SHP77 (cell line): ENCODE measurements around the gene L3MBTL4.

Source experiments
- DNase-seq, 2 experiments: peaks; one replicate each; lab custom pipeline; 2025; lab: John Stamatoyannopoulos, UW

The L3MBTL4 gene

DNA sequence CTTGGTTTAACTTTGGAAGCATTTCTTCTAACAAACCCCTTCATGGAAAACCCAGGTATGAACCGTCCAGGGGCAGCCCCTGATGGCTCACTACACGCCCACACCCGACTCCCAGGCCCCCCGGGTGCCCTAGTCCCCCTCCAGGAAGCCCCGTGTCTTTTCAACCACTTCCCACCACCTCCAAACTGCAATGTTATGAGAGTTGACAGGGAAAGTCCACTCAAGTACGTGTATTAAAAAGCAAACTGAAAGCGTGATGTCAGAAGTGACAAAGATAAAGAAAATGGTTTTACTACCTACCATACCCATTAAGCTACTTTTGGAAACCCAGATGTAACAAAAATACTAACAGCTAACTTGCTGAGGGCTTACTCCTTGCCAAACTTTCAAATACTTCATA lies 51.5 kb downstream of the L3MBTL4 start:
- no peak for DNase-seq

DNA sequence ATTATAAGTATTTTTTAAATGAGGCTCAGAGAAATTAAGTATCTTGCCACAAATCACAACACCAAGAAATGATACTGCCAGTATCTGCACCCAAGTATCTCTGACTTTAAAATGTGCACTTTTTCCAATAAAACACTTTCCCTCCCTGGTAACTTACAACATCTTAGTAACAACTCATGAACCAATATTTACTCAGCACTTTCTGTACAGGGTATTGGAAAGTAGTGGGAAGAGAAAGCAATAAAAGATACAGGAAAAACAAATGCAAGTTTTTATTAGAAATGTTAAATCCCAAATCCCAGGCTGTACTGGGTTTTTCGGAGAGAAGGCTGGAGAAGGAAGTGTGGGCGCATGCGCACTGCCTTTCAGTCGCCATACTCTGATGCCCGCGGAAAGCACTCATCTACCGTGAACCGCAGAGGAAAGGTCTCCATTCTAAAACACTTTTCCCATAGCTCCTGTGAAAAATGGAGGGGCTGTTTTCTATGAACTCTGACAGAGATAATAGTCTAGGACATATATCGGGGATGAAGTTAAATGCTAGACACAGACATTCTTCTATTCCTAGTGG lies 52.1 kb downstream of the L3MBTL4 start:
- no peak for DNase-seq

DNA sequence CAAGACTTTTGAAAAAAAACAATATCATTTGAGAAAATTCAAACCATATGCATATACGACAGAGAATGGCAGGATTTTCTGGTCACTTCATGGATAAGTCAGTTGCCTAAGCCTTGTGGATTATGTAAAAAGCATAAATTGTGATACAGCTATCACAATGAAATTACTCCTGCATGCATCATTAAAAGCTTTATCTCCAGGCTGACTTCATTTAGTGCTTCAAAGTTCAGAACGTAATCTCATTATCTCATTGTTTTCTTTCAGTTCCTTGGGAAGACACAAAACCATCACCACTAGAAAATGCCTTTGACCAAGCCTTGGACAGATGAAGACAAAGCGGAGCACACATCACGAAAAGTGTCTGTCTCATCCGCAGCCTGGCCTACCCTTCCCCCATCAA lies 57.0 kb downstream of the L3MBTL4 start:
- DNase-seq = no peak

DNA sequence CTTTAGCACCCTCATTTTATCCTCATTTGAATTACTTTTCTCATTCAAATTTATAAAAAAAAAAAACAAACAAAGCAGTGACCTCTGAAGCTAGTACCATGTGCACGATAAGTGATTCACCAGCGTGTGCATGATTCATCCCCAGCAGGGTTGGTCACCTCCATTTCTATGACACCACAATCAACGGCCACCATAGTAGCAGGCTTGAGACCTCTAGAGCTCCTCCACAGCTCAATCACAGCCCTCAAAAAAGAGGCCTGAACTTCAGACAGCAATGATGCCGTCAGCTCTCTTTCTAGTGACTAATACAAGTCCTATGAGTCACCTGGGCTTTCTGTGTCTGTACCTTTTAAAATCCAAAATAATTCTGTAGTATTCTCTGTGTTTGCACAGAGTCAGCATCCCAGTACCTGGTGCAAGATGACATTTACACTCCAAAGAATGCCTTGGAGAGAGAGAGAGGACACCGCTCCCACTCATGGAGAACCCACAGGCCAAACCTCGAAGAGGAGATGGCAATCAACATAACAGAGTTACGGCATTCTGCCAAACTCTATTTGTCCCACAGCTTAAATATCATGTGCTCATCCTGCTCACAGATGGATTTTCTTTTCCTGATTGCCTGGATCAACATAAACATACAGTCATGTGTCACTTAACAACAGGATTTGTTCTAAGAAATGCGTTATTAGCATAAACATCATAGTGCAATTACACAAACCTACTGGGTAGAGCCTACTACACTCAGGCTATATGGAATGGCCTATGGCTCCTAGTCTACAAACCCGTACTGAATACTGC lies 58.7 kb downstream of the L3MBTL4 start:
- DNase-seq = peak in 1 of 2 experiments; percentile 14

DNA sequence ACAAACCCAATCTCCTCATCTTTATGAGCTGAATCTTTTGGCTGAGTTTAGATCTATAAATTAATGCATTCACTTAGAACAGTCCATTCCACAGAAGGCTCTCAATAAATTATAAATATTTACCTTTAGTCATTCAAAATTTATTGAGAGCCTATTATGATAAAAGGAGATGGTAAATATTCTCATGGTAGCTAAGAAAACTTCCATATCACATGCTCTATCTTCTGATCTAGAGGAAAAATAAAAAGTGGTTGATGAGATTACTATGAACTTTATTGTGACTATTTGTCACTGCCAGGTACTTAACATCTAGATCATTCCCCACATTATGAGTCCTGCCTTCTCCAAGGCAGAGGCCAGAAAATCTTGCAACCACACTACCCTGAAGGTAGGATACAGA lies 62.4 kb downstream of the L3MBTL4 start:
- DNase-seq = no peak

DNA sequence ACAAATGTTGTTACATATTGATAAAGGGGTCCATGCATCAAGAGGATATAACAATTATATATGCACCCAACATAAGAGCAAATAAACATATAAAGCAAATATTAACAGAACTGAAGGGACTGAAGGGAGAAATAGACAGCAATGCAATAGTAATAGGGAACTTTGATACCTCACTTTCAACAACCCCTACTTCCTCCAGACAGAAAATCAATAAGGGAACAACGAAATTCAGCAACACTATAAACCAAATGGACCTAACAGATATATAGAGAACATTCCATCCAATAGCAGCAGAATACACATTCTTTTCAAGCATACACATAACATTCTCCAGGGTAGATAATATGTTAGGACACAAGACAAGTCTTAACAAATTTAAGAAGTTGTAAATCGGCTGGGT lies 71.7 kb downstream of the L3MBTL4 start:
- no peak for DNase-seq

DNA sequence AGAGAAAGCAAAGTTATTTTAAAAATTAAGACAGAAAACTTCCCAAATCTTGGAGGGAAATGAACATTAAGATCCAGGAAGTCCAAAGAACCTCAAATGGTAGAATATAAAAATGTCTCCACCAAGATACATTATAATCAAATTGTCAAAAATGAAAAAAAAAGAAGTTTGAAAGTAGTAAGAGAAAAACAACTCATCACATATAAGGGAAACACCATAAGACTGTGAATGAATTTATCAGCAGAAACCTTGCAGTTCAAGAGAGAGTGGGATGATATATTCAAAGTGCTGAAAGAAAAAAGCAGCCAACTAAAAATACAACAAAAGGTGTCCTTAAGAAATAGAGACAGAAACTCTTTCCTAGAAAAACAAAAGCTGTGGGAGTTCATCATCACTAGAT lies 73.0 kb downstream of the L3MBTL4 start:
- DNase-seq = no peak

DNA sequence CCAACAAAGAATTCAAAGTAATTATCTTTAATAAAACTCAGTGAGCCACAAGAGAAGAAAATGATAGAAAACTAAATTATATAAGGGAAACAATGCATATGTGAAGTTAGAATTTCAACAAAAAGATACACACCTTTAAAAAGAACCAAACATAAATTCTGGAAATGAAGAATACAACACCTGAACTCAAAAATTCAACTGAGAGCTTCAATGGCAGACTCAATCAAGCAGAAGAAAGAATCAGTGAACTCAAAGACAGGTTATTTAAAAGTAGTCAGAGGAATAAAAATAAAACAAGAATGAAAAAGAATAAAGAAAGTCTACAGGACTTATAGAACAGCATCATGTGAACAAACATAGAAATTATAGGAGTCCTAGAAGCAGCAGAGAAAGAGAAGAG lies 73.4 kb downstream of the L3MBTL4 start:
- DNase-seq = no peak

DNA sequence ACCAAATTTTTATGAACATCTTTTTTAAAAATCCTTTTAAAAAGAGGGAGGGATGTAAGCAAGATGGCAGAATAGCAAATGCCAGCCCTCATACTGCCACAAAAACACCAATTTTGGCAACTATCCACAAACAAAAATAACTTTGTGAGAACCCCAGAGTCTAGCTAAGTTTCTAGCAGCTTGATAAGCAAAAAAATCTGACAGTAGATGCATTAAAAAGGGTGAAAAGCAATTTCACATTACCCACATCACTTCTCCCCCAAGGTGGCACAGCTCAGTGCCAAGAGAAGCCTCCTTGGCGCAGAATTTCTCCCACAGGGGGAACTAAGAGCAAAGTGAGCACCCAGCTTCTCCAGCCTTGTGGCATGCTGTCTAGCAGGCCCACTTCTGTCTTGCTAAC lies 74.6 kb downstream of the L3MBTL4 start:
- no peak for DNase-seq

DNA sequence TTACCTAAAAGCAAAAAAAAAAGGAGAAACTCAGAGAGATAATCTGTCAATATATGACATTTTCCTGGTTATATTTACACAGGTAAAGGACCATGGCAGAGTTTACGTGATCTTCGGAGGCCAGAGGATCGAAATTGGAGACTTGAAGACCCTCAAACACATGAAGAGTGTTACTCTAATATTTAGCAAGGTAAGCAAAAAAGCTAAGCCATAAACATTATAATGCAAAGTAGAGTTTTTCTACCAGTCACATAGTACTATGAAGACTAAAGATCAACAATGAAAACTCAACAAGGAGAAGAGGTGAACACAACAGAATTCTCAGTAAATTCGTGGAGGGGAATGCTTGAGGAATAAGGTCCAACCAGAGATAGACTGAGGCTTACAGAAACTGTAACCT lies 78.5 kb downstream of the L3MBTL4 start:
- DNase-seq = no peak

DNA sequence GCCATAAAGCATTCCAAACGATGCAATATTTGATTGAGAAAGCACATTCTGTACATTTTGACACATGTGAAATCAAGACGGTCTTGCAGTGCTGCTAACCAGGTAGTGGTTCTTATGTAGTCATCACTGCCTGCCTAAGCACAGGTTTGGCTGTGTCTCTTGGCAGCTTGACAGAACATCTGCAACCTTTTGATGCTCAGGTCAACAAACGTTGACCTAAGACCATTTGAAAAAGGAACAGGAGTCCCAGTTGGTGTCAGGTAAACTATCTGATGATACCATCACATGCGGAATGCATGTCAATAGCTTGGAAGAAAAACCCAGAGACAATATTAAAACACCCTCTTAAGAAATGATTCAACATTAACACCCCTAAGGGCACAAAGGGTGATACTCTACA lies 80.7 kb downstream of the L3MBTL4 start:
- peak in 1 of 2 experiments; percentile 20 for DNase-seq

DNA sequence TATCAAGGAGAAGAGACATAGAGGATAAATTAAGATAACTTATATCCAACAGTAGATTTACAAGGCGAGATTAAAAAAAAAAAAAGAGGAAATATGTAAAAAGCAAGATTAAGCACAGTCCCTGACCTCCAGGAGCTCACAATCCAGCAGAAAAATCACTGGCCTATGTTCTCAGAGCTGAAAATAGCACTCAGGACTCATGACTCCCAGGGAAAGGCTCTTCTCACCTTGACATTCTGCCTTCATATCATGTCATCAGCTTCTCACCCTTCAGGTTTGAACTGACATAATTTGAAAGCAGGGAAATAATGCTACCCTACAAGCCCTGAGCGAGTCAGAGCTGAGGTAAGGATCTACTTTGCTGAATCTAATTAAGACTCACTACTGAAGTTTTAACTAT lies 82.8 kb downstream of the L3MBTL4 start:
- DNase-seq = no peak

DNA sequence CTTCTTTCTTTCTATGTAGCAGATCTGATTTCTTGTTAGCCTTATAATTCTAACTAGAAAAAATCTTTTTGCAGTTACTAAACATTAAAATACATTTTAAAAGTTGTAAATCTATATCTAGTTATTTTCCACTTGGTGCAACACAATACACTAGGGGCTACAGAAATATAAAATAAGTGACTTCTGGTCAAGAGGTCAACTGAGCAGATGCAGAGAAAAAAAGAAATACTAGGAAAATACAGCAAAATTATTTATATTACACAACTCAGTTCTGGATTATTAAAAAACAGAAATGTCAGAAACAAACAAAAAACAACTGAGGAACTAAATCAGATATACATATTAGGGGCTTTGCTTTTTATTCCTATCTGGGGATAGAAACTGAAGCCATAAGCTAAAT lies 83.9 kb downstream of the L3MBTL4 start:
- no peak for DNase-seq

DNA sequence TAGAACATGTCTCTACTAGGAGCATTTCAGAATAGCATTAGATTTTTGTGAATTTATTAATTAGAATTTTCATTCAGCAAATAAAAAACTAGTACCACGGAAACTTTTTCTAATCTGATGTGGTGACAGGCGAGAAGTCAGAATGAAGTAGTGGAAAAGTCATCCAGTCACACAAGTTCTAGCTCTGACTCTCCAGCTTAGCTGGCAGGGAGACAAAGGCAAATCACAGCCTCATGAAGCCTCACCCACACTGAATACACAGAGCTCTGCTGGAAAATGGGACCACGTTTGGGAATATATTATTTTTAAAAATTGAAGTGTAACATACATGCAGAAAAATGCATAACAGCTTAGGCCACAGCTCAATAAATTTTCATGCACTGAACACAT lies 86.1 kb downstream of the L3MBTL4 start:
- no peak for DNase-seq

DNA sequence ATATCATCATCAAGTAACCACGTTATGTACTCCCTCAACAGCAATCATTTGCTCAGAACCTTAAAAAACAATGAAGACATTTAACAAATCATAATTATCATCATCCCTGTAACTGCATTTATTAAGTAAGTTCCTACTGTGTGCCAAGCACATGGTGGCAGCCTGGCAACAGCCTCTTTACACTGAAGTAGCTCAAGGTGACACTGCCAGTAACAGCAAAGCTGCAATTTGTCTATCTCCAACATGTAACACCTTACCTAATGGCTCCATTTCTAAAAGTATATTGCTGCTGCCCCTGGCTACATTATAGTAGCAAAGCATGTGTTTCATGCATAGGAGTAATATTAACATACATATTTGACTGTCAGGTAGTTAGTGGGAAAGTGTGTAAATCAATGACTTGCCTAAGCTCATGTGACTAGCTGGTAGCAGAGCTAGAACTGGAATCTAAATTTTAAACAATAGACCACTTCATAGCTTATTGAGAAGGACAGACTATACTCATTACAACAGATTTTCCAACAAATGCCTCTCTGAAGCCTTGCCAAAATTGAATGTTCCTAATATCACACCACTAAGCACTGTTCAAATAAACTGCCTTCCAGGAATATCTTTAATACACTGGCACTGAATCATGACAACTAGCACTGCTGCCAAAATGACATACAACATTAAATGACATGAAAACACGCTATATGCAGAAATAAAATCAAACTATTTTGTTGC lies 86.7 kb downstream of the L3MBTL4 start:
- DNase-seq = no peak

DNA sequence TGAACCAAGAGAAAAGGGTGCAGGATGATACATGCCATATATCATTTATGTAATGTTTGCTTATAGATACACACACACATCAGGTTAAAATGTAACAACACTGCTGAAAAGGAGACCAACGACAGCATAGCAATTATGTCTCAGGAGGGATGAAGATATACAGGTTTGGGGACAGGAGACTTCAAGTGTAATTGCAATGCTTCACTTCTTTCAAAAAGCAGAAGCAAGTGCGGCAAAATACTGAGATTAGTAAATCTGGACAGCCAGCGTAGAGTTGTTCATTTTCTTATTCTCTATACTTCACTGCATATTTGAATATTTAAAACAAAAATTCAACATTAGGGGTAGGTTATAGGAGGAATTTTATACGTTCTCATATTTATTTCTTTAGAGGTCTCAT lies 87.2 kb downstream of the L3MBTL4 start:
- DNase-seq = no peak

DNA sequence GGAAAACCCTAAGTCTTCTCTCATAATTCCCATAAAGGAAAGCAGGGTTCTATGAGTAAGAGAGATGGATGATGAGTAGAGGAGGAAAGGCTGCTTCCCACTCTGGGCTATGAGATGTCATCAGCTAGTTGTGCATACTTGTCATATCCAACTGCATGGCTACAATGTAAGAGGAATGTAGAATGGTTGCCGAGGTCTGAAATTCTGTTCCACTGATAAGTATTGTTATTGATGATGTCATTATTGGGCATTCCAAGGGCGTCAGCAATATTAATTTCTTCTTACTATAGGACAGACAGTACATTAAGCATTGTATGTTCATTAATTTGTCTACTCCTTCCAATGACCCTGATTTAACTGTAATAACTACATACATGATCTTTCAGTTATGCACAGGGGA lies 88.1 kb downstream of the L3MBTL4 start:
- no peak for DNase-seq

DNA sequence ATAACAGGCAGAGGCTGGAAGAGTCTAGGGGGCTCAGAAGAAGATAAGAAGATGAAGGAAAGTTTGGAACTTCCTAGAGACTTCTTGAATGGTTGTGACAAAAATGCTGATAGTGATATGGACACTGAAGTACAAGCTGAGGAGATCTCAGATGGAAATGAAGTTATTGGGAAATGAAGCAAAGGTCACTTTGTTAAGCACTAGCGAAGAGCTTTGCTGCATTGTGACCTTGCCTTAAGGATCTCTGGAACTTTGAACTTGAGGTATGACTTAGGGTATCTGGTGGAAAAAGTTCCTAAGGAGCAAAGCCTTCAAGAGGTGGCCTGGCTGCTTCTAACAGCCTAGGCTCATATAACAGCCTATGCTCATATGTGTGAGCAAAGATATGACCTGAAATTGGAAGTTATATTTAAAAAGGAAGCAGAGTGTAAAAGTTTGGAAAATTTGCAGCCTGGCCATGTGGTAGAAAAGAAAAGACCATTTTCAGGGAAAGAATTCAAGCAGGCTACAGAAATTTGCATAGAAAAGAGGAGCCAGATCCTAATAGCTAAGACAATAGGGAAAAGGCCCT lies 91.3 kb downstream of the L3MBTL4 start:
- DNase-seq = no peak

DNA sequence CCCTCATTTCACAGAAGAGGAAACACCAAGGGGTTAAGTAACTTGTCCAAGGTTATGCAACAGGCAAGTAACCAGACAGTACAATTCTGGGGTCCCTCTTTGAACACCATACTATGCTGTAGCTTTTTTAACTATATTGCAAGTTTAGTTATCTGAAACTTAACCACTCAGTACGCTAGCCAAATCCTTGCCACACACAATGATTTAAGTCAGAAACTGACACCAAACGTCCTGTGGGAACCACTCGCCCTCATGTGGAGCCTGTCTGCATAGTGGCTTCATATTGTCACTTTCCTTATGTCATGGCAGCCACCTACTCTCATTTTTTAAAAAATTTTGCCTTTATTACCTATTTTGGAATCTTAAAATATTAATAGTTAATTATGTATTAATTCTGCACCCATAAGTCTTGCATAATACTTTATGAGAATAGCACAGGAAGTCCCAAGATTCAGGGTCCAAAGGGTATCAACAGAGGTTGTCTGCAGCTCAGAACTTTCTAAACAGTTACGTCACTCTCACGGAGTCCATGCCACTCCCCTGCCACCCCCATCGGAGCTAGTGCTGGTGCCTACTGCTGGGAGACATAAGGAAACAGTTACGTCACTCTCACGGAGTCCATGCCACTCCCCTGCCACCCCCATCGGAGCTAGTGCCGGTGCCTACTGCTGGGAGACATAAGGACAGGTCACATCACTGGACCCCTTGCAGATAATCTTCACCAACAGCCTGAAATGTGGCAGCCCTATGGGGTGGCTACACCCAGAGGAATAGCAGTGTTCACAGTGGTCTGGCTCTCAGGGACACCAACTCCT lies 99.0 kb downstream of the L3MBTL4 start:
- no peak for DNase-seq

DNA sequence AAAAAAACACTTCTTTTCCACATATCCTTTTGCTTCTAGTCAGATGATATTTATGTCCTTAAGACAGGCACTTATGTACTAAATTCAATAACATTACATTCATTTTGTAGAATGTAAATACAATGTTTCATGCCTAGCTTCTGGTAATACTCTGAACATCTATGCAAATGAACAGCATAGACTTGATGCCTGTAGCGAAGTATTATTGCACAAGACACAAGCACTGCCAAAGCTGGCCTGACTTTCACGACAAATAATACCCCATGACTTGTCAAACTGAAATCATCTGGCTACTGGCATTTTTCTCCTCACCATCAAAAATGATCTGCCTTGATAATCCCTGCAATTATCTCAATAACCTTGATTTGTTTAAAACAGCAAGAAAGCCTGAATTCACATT lies 101.3 kb downstream of the L3MBTL4 start:
- no peak for DNase-seq

DNA sequence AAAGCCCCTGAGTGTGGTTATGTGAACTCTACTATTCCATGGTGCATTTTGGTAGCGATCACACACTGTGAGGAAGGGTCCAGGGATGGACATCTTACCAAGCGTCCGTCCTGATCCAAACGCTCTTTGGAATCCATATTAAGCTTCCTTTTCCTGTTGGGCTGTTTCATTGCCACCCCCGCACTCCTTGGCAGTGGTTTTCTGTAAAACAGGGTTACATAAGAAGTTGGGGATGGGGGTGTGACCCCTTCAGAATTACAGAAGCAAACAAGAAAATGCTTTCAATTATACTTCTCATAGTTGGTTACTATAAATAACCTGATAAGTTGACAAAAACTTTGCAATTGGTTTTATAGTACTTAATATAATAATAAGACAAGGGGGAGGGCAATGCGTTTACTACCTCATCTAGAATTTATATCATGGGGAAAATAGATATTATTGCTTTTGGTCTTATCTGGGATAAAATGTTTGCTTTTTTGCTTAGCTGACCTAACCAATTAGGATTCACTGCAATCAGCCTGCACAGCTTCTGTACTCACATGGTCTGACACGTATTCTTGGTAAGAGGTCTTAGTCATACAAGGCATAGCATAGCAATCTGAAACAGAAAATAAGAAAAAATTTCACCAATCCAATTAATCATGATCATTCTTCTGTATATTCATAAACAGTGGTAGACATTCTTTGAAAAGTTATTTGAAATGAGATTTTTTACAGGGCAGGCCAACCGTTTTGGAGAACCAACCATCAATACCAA lies 103.1 kb downstream of the L3MBTL4 start:
- no peak for DNase-seq
